Mesenchymal stem cell (in vitro differentiated cells and primary cell): ENCODE measurements around the gene LARP1B.
"Not testable (repeated sequence)": the region's sequence is repeated elsewhere in the genome, so short reads cannot be mapped to it uniquely, and the experiment has no call there.

Experiments used
- DNase-seq: peaks from one replicate; pipeline ENCODE4 v3.0.0-alpha.2; 2013
- H2AFZ ChIP-seq: one replicate; pipeline ENCODE4 v1.6.1; 2013; ENCODE audit warnings: low read depth, mild to moderate bottlenecking, control low read depth, inconsistent platforms, low read length, moderate library complexity
- H2AK5ac ChIP-seq: 2 replicates; pipeline ENCODE4 v1.6.1; 2013; ENCODE audit warnings: low read length, moderate library complexity, mild to moderate bottlenecking, inconsistent platforms; ENCODE audit not compliant: severe bottlenecking
- H2BK120ac ChIP-seq: one replicate; pipeline ENCODE4 v1.6.1; 2013; ENCODE audit warnings: low read depth, mild to moderate bottlenecking, inconsistent platforms, low read length, moderate library complexity
- H2BK12ac ChIP-seq, 2 experiments: one replicate each; pipeline ENCODE4 v1.6.1; 2013; ENCODE audit warnings: inconsistent platforms in 2 of 2, low read length in 2 of 2, mild to moderate bottlenecking in 2 of 2, moderate library complexity in 2 of 2, control low read depth in 1 of 2
- H2BK15ac ChIP-seq: one replicate; pipeline ENCODE4 v1.6.1; 2013; ENCODE audit warnings: mild to moderate bottlenecking, low read depth, inconsistent platforms; ENCODE audit not compliant: poor library complexity, severe bottlenecking
- H2BK5ac ChIP-seq: 2 replicates; pipeline ENCODE4 v1.6.1; 2013; ENCODE audit warnings: low read depth, mild to moderate bottlenecking, low read length, control low read depth, inconsistent platforms; ENCODE audit not compliant: poor library complexity, severe bottlenecking
- H3K14ac ChIP-seq, 2 experiments: one replicate each; pipeline ENCODE4 v1.6.1; 2013; ENCODE audit warnings: inconsistent platforms in 2 of 2, low read length in 2 of 2, control low read depth in 1 of 2, mild to moderate bottlenecking in 1 of 2, moderate library complexity in 1 of 2
- H3K18ac ChIP-seq, 2 experiments: one replicate each; pipeline ENCODE4 v1.6.1; 2013; ENCODE audit warnings: inconsistent platforms in 2 of 2, low read length in 2 of 2, control low read depth in 1 of 2, low read depth in 1 of 2, mild to moderate bottlenecking in 1 of 2
- H3K23ac ChIP-seq, 2 experiments: one replicate each; pipeline ENCODE4 v1.6.1; 2013; ENCODE audit warnings: inconsistent platforms in 2 of 2, low read length in 2 of 2, mild to moderate bottlenecking in 2 of 2, moderate library complexity in 2 of 2, control low read depth in 1 of 2
- H3K27ac ChIP-seq: 2 replicates; pipeline ENCODE4 v1.5.1; 2013; ENCODE audit warnings: mild to moderate bottlenecking, moderate library complexity, low read length, control low read depth, inconsistent platforms; ENCODE audit not compliant: poor library complexity, severe bottlenecking
- H3K27me3 ChIP-seq, 2 experiments: 2 replicates each; pipeline versions ENCODE4 v1.6.1 to v1.7.0; 2013; ENCODE audit warnings: low read length in 2 of 2, mild to moderate bottlenecking in 2 of 2, moderate library complexity in 2 of 2, control low read depth in 1 of 2, inconsistent platforms in 1 of 2; ENCODE audit not compliant: control insufficient read depth in 1 of 2, insufficient read depth in 1 of 2
- H3K36me3 ChIP-seq, 2 experiments: 2 replicates each; pipeline versions ENCODE4 v1.6.1 to v1.7.0; 2013; ENCODE audit warnings: low read length in 2 of 2, control low read depth in 1 of 2, inconsistent platforms in 1 of 2, low read depth in 1 of 2, mild to moderate bottlenecking in 1 of 2; ENCODE audit not compliant: insufficient read depth in 2 of 2, control insufficient read depth in 1 of 2
- H3K4ac ChIP-seq, 2 experiments: one replicate each; pipeline ENCODE4 v1.6.1; 2013; ENCODE audit warnings: inconsistent platforms in 2 of 2, low read length in 2 of 2, mild to moderate bottlenecking in 2 of 2, moderate library complexity in 2 of 2, control low read depth in 1 of 2, low read depth in 1 of 2
- H3K4me1 ChIP-seq: 2 replicates; pipeline ENCODE4 v1.6.1; 2013; ENCODE audit warnings: low read depth, low read length, control low read depth; ENCODE audit not compliant: control insufficient read depth, insufficient read depth
- H3K4me2 ChIP-seq: 2 replicates; pipeline ENCODE4 v1.6.1; 2013; ENCODE audit warnings: low read length, mild to moderate bottlenecking, inconsistent platforms; ENCODE audit not compliant: poor library complexity, severe bottlenecking
- H3K4me3 ChIP-seq, 2 experiments: 2 replicates each; pipeline versions ENCODE4 v1.5.1 to v1.7.0; 2013; ENCODE audit warnings: low read length in 2 of 2, mild to moderate bottlenecking in 2 of 2, control low read depth in 1 of 2, low read depth in 1 of 2; ENCODE audit not compliant: insufficient read depth in 1 of 2
- H3K79me1 ChIP-seq: replicated peaks from 2 replicates; pipeline ENCODE4 v1.6.1; 2013; ENCODE audit warnings: mild to moderate bottlenecking, control low read depth, low read length, inconsistent platforms; ENCODE audit not compliant: poor library complexity, severe bottlenecking
- H3K9ac ChIP-seq: 2 replicates; pipeline ENCODE4 v1.7.0; 2013; ENCODE audit warnings: mild to moderate bottlenecking, low read length, moderate library complexity
- H3K9me3 ChIP-seq: 2 replicates; pipeline ENCODE4 v1.7.0; 2013; ENCODE audit warnings: mild to moderate bottlenecking, low read length; ENCODE audit not compliant: control insufficient read depth
- H4K8ac ChIP-seq: one replicate; pipeline ENCODE4 v1.6.1; 2013; ENCODE audit warnings: inconsistent platforms, mild to moderate bottlenecking, low read length, moderate library complexity
- H4K91ac ChIP-seq: one replicate; pipeline ENCODE4 v1.6.1; 2013; ENCODE audit warnings: mild to moderate bottlenecking, low read length, inconsistent platforms
- WGBS: methylation state at CpG from one replicate; pipeline ENCODE4 v1.1.7; 2013; ENCODE audit warnings: mixed read lengths; 5-methylcytosine and 5-hydroxymethylcytosine counted together

The LARP1B gene

DNA sequence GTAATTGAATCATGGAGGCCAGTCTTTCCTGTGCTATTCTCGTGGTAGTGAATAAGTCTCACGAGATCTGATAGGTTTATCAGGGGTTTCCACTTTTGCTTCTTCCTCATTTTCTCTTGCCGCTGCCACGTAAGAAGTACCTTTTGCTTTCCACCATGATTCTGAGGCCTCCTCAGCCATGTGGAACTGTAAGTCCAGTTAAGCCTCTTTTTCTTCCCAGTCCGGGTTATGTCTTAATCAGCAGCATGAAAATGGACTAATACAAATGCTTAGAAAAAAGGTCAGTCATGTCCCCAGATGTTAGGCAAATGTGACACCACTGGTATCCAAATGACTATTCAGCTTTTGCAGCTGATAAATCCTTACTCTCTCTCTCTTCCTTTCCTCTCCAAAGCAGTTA is 184.3 kb downstream of the LARP1B start:
- H3K23ac ChIP-seq, H3K4ac ChIP-seq, H3K36me3 ChIP-seq, H3K14ac ChIP-seq, H2AFZ ChIP-seq, H4K91ac ChIP-seq, H3K79me1 ChIP-seq, H2BK120ac ChIP-seq, H3K27me3 ChIP-seq, H2BK15ac ChIP-seq, H2BK12ac ChIP-seq, DNase-seq, H3K4me2 ChIP-seq, H2BK5ac ChIP-seq, H3K4me3 ChIP-seq, H3K9ac ChIP-seq, H4K8ac ChIP-seq, H3K27ac ChIP-seq, H3K18ac ChIP-seq, H2AK5ac ChIP-seq: not testable (repeated sequence)
- Histone ChIP-seq H3K4me1 (peaks cover 10% of the 10 kb centered on the region), H3K9me3 (peaks cover 22% of the 10 kb centered on the region)
- WGBS: 90% methylated on average over 5 of the region's 5 CpGs

DNA sequence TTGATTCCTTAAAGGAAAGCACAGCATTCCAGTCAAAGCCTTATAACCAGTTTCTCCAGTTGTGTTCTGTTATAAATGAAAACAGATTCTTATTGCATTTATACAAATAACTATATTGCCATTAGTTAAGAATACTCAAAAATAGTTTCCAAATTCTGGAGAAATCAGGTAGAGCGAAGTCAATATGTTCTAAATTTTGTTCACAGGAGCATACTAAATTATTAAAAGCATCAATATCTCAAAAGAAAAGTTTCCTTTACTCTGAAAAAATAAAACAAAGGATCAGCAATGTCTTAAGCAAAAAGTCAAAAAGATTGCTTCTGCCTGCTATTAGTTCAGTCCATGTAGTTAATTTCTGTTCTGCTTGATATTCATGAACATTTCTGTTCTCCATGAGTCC is 186.8 kb downstream of the LARP1B start:
- Histone ChIP-seq H3K4me3 (no peak overlapping the region), H2AFZ (no peak overlapping the region), H2BK5ac (no peak overlapping the region), H2BK120ac (no peak overlapping the region), H3K27ac (no peak overlapping the region), H3K4me2 (no peak overlapping the region), H3K14ac (no peak overlapping the region), H3K4me1 (peaks cover 4% of the 10 kb centered on the region), H3K27me3 (no peaks in the 10 kb centered on the region), H3K9me3 (peaks cover 23% of the 10 kb centered on the region), H4K91ac (no peak overlapping the region), H3K79me1 (peaks cover 2% of the 10 kb centered on the region), H3K9ac (no peak overlapping the region), H2BK15ac (no peak overlapping the region), H3K4ac (no peak overlapping the region), H2AK5ac (no peak overlapping the region), H3K36me3 (no peaks in the 10 kb centered on the region), H3K18ac (no peak overlapping the region), H2BK12ac (no peak overlapping the region), H3K23ac (no peak overlapping the region), H4K8ac (no peak overlapping the region)
- DNase-seq: no peak
- no CpG with 5 or more reads among the region's 1 CpG for WGBS

GRCh38 chr4:128249787-128250668 is 188.9 kb downstream of the LARP1B start:
- DNase-seq: no peak
- Histone ChIP-seq H2BK5ac (no peak overlapping the region), H3K23ac (no peak overlapping the region), H4K8ac (no peak overlapping the region), H2AFZ (no peak overlapping the region), H3K14ac (no peak overlapping the region), H3K4me1 (no peaks in the 10 kb centered on the region), H3K9ac (no peak overlapping the region), H4K91ac (no peak overlapping the region), H2BK15ac (no peak overlapping the region), H3K4me3 (no peak overlapping the region), H2BK12ac (no peak overlapping the region), H2AK5ac (no peak overlapping the region), H3K4me2 (no peak overlapping the region), H3K27me3 (no peaks in the 10 kb centered on the region), H2BK120ac (no peak overlapping the region), H3K36me3 (no peaks in the 10 kb centered on the region), H3K18ac (no peak overlapping the region), H3K79me1 (no peaks in the 10 kb centered on the region), H3K27ac (no peak overlapping the region), H3K9me3 (peaks cover 23% of the 10 kb centered on the region), H3K4ac (no peak overlapping the region)
- 58% methylated on average over 2 of the region's 4 CpGs for WGBS

DNA sequence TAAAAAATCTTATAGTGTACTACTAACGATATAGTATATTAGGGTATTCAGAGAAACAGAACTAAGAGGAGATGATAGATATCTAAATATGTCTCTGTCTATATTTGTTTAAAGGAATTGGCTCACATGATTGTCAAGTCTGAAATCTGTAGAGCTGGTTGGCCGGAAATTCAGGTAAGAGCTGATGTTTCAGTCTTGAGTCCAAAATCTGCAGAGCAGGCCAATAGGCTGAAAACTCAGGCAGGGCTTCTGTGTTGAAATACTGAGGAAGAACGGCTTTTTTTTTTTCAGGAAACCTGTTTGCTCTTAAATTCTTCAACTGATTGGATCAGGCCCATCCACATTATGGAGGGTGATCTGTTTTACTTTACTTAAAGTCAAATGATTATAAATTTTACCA is 194.8 kb downstream of the LARP1B start:
- H3K27me3 ChIP-seq: no peaks in the 10 kb centered on the region
- no peak for DNase-seq
- H3K18ac ChIP-seq: no peak overlapping the region
- H4K91ac ChIP-seq: no peak overlapping the region
- no peaks in the 10 kb centered on the region for H3K9me3 ChIP-seq
- H3K4me1 ChIP-seq: no peaks in the 10 kb centered on the region
- 100% methylated on average over 1 of the region's 3 CpGs for WGBS
- no peak overlapping the region for H3K4me3 ChIP-seq
- no peak overlapping the region for H3K27ac ChIP-seq
- no peak overlapping the region for H2AK5ac ChIP-seq
- no peak overlapping the region for H2BK12ac ChIP-seq
- no peaks in the 10 kb centered on the region for H3K79me1 ChIP-seq
- no peak overlapping the region for H3K4me2 ChIP-seq
- no peaks in the 10 kb centered on the region for H3K36me3 ChIP-seq
- H3K4ac ChIP-seq: no peak overlapping the region
- no peak overlapping the region for H2BK5ac ChIP-seq
- no peak overlapping the region for H3K14ac ChIP-seq
- no peak overlapping the region for H2BK120ac ChIP-seq
- H3K9ac ChIP-seq: no peak overlapping the region
- H4K8ac ChIP-seq: no peak overlapping the region
- no peak overlapping the region for H2AFZ ChIP-seq
- H2BK15ac ChIP-seq: no peak overlapping the region
- no peak overlapping the region for H3K23ac ChIP-seq
